Subcutaneous adipose tissue (tissue), 4 donors: ENCODE results near the gene ACE. TPM values are rescaled to one million over a fixed set of nuclear protein-coding genes. Genes with fewer than 3 reads are reported as not detected.

ENCODE experiments used
- total RNA-seq, 4 donors: library from RNA; depleted of rRNA; stranded (reverse); fragments of >200 nt; gene quantifications; one replicate each; pipeline ENCODE4 v1.1.0, GENCODE V29; 2016
- TF ChIP-seq, protein P1 (sequence below): fragments of 450-650 bp; IDR thresholded peaks from one replicate; pipeline ENCODE4 v1.5.1; 2016; ENCODE audit warnings: low read depth, mild to moderate bottlenecking, control low read depth, antibody characterized with exemption, moderate library complexity

The ACE gene
- total RNA-seq, 4 donors from 2014 or later, result 5.7 to 95.2 (median 16.8) TPM

DNA sequence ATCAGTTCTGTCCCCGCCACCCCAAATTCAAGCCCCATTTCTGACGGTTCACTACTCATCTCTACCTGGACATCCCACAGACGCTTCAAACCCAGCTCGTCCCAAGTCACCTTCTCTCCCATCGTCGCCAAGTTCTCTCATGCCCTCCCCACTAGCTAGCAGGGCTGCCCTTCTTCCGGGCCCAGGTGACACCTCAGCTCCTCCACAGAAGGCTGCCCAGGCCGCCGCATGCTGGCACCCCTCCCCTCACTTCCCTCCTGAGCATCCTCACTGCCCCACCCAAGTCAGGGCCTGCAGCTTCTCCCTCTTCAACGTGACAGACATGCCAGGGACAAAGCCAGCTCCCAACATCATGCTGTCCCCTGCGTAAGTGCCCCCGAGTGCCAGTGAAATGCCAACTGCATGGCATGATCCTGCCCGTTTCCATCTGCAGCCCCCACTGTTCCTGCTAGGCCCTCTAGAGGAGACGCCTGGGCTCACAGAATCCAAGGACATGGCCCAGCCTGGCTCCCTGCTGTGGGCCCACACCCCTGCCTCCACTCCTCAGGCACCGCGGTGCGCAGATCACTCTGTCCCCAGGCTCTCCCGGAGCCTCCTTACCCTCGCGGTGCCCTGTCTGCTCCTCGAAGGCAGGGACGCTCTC lies 36.6 kb upstream of the ACE start:
- TF ChIP-seq, protein P1, sequence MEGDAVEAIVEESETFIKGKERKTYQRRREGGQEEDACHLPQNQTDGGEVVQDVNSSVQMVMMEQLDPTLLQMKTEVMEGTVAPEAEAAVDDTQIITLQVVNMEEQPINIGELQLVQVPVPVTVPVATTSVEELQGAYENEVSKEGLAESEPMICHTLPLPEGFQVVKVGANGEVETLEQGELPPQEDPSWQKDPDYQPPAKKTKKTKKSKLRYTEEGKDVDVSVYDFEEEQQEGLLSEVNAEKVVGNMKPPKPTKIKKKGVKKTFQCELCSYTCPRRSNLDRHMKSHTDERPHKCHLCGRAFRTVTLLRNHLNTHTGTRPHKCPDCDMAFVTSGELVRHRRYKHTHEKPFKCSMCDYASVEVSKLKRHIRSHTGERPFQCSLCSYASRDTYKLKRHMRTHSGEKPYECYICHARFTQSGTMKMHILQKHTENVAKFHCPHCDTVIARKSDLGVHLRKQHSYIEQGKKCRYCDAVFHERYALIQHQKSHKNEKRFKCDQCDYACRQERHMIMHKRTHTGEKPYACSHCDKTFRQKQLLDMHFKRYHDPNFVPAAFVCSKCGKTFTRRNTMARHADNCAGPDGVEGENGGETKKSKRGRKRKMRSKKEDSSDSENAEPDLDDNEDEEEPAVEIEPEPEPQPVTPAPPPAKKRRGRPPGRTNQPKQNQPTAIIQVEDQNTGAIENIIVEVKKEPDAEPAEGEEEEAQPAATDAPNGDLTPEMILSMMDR, result no peak

- TF ChIP-seq, protein P1, result no peak
Observed at GRCh38 chr17:63440770-63441335, 36.0 kb upstream of the ACE start.

- TF ChIP-seq, protein P1, result no peak
Observed at GRCh38 chr17:63441654-63442053, 35.2 kb upstream of the ACE start.

DNA sequence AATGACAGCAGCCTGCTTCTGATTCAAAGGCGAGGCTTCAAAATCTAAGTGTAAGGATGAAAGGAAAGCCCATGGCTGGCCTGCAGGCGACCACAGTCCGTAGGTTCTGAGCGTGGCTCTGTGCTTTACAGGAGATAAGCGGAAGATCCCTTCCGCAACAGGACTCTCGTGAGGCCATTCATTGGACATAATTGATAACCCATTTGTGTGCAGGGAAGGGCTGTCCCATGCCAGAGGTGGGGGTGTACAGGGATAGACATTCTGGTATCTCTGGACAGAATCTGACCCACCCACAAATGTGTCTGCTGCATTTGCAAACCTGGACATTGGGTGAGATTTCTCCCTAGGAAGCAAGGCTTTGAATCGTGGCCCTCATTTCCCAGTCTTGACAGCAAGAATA lies 34.8 kb upstream of the ACE start:
- TF ChIP-seq, protein P1, result no peak

GRCh38 chr17:63442549-63443035 lies 34.3 kb upstream of the ACE start:
- TF ChIP-seq, protein P1, result no peak

- TF ChIP-seq, protein P1, result no peak
Observed at GRCh38 chr17:63443053-63443452, 33.8 kb upstream of the ACE start.

GRCh38 chr17:63444457-63444856 lies 32.4 kb upstream of the ACE start:
- TF ChIP-seq, protein P1, result no peak
